NCI-H2196 treated with DMSO at 0.1 percent for 48 hours (cell line): ENCODE measurements around the gene RCAN2.

Experiments used
- DNase-seq: peaks from one replicate; lab custom pipeline; 2025; ENCODE audit not compliant: unreplicated experiment; lab: John Stamatoyannopoulos, UW

The RCAN2 gene

DNA sequence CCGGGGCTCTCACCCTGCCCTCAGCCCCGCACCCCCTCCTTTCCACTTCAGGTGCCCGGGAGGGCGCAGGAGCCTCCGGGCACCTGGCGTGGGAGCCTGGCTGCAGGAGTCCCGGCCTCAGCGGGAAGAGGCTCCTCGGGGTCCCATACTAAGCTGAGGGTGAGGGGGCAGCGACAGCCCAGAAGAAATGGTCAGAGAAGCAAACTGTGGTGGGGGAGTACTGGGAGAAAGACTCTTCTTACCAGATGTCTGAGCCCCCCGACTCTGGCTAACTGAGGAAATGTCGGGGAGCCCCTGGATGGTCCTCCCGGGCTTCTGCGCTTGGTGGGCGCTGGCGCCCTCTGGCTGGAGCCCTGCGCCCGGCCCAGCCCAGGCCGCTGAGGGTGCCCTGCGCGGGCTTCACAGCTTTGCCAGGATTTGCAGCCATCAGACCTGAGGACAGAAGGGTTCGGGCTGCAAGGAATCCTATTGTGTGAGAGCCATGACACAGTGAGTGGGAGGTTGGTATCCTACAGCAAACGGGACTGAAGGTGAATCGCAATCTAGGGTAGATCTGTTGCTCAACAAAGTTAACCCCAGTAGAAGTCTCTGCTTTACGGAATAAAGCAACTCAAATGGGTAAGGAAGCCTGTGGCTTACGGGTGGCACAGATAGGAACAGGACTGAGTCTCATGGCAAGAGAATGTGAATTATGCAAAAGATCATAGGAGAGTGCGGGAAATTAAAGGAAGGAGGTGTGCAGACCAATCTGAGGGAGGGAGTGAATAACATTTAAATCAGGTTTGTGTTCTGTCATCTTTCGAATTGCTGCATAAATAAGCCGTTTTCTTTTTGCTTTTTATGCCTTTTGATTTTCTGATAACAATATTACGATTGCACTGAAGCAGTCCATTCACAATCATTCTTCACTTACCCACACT lies 639 bp upstream of the RCAN2 start:
- no peak for DNase-seq

DNA sequence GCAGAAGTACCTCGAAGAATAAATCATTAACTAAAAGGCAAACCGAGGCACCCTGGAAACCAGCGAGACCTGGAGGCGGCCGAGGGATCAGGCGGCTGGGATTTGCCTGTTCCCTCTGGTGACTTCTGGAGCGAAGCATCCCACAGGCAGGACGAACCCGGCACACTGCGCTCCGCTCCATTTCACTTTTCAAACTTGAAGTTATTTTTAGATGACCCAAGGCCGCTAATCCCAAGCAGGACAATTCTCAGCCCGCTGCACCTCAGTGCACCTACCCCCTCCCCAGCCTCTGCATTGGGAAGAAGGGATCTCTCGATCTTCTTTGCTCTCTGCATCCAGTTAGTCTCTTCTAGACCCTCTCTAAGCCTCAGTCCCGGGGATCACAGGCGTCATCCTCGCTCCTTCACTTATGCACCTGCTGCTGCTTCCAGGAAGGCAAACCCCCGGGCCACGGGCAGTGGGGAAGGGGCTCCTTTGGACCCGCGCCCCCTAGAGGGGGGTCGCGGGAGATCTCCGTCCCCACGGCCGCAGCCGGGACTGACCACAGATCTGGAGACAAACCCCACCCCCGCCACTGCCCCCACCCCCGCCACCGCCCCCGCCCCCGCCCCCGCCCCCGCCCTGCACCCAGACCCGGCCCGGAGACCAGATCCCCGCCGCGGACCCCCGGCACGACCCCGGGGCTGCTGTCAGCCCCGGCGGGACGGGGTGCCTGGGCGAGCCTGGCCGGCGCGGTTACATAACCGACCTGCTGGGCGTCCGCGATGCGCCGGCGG lies 636 bp downstream of the RCAN2 start:
- no peak for DNase-seq

DNA sequence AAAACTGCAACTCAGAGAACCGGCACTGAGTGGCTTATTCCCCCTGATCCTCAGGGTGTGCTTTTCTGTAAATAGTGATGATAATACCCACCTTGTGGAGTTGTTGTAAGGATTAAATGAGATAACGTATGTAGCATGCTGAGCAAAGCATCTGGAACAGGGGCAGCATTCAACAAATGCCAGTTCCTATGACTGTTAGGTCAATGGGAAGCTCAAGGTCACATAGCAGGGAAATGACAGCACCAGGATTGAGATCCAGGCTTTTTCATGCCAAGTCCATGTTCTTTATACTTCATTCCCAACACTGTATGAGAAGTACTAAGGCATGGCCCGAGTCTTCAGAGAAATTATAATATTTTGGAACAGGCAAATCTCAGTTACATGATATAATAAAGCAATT lies 5.1 kb downstream of the RCAN2 start:
- DNase-seq, result no peak

DNA sequence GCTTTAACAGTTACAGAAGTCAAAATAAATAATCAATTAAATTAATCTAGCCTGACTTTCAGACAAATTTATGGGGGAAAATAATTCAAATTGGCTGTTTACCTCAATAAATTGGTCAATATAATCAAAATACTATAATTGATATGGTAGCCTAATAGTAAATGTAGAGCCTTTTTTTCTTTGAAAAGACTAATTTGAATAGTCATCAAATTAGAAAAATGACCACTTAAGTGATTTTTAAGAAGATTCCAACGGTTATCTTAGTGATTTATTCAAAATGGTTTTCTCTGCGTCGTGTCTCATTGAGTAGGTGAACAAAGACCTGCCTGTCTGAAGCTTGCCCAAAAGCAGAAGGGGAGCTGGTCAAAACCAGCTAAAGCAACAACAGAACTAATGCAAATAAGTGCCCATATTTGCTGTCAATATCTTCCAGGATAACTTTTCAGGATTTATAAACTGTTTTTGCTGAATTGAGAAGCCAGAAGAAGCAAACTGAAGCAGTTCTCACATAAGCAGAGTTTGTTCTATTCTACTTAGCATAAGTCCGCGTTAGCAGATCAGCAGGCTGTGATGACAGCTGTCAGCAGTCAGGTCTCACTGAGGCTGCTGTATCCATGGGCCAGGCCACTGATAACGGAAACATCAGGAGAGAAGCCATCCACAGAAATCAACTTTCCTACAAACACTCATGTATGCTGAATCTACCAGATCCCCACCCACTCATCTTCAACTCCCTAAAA lies 7.0 kb downstream of the RCAN2 start:
- DNase-seq, result no peak

- no peak for DNase-seq
Observed at GRCh38 chr6:46476301-46476700, 14.9 kb downstream of the RCAN2 start.

DNA sequence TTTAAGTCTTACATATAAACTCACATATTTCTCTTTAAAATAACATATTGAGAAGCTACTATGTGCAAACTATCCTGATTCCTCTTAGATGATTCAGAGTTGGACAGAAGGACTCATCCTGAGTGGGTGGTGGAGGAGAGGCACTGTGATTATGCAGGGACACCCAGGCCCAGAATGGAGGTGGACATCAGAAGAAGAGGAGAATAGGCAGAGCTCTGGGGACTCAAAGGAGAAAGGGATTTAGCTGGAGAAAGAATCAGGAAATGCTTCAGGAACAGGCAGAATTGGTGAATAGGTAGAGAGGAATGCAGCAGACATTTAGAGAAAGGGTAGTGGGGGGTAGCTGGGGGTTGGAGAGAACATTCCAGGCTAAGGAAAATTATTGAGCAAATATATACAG lies 17.4 kb downstream of the RCAN2 start:
- no peak for DNase-seq

GRCh38 chr6:46472243-46472642 lies 19.0 kb downstream of the RCAN2 start:
- no peak for DNase-seq

DNA sequence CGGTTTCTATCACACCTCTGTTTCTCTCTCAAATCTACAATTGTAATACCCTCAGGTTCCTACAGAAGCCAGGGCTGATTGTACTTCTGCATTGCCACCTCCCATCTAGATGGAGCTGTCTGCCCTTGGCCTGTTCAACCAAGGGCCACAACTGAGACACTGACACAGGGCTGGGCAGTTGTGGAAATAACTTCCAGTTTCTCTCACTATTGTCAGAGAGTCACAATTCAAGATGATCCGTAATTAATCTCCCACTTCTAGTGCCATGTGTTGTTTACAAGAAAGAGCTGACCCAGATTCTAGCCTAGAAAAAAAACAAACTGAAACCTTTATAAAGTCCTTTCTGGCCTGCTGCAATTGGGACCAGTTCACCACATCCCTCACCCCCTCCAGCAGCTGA lies 22.2 kb downstream of the RCAN2 start:
- no peak for DNase-seq

DNA sequence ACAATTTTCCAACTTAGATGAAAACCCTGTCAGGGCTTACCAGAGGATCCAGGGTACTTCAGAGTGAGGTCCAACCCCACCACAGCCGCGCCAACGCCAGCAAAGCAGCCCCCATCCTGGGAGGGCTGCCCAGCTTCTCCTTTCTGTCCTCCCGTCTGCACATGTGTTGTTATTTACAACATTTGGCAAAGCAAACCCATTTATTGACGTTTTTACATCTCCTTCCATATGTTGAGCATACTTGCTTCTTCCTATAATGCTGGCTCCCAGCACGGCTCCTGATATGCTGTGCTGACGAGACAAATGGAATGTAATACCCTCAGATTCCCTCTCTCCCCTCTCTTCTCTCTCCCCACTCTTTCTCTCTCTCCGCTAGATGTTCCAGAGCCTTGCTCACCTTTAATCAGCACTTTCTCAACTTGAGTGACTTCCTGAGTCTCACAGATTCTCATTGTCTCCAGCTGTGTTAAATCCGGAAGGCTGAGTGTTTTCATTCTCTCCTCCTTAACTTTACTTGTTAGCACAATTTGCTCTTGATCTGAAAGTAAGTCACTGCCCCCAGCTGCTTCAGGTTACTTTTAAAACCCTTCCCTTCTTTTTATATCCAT lies 22.7 kb downstream of the RCAN2 start:
- DNase-seq, result no peak

DNA sequence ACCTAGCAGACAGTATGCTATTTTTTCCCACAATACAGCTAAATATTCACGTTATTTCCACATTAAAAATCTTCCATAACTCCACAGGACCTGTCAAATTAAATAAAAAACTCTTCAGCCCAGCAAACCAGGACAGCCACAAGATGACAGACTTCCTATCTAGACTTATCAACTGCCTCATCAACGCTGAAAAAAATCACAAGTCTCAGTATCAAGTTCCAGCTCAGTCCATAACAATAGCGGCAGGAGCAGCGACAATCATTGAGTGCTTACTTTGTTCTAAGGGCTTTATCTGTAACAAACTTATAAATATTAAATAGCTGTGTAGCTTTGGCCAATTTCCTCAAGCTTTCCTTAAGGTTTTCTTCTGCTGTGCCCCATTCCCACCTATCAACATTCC lies 24.7 kb downstream of the RCAN2 start:
- DNase-seq, result no peak

- no peak for DNase-seq
Observed at GRCh38 chr6:46465294-46466165, 25.7 kb downstream of the RCAN2 start.

DNA sequence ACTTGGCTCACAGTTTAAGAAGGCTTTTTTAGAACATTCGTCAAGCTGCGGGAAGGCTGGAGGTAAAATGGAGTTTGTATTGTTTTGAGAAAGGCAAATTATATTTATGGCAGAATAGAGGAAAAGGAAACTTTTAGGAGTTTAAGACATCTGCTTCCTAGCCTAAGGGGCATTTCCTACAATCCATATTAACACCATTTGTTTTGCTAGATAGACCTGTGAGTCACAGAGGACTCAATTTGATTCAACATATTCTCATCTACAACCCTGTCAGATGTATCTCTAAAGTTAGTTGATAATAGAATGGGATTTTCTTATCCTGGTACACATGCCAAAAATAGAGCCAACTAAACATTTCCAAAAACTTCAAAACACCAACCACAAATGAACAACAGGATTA lies 35.0 kb downstream of the RCAN2 start:
- no peak for DNase-seq

DNA sequence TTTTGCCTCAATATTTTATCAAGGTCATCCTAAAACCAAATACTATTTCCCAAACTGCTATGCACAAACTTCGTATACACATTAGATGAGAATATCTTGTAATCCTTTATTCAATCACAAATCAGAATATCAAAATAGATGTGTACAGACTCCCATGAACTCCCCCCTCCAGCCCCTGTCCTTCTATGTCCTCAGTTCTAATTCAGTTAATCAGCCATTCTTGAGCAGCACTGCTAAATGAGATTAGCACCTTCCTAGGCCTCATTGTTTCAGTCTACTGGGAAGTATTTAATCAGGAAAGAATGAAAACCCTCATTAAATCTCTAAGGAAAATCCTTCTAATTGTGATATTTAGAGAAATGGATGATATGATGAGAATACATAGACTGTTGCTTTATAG lies 36.6 kb downstream of the RCAN2 start:
- DNase-seq, result no peak

GRCh38 chr6:46453741-46454316 lies 37.4 kb downstream of the RCAN2 start:
- DNase-seq, result no peak

GRCh38 chr6:46453216-46453615 lies 38.0 kb downstream of the RCAN2 start:
- no peak for DNase-seq

GRCh38 chr6:46452312-46452917 lies 38.8 kb downstream of the RCAN2 start:
- no peak for DNase-seq

DNA sequence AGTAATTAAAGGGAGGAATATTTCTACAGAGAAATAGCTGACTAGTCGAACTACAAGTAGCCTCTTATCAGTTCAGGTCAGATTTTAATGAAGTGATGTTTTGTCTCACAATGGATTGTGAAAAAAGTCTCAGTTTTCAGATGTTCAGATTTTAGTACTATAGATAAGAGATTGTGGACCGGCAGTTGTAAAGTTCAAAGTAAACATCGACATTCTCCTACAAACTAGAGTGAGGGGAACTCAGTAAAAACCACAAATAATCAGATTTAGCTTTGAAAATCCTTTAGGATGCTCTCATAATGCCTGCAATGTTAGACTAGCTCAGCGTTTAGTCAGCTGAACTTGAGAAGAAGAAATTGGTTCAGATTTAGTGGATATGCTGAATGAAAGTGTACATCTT lies 39.9 kb downstream of the RCAN2 start:
- no peak for DNase-seq

DNA sequence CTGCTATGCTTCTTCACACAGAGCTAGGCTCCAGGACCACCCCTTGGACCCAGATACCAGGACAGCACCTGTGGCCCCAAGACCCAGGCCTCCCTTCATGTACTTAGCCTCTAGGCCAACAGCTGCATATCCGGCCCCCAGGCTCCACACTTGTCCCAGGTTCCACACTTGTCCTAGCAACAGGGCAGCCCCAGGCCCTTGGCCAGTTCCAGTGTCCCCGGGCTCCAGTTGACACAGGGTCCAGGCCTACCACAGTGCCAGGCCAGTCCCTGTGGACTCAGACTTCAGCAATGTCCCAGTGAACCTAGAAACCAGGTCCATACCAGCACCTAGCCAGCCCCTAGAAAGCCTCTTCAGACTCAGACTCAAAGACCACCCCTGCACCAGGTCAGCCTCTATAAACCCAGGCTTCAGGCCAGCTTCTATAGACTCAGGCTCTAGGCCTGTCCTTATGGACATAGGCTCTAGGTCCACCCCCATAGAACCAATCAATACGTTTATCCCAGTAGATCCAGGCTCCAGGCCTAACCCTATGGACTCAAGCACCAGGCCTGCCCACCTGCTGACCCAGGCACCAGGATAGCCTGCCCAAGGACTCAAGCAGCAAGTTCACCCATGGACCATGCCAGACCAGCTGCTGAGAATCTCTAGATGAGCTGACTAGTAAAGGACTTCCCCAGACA lies 46.3 kb downstream of the RCAN2 start:
- no peak for DNase-seq

DNA sequence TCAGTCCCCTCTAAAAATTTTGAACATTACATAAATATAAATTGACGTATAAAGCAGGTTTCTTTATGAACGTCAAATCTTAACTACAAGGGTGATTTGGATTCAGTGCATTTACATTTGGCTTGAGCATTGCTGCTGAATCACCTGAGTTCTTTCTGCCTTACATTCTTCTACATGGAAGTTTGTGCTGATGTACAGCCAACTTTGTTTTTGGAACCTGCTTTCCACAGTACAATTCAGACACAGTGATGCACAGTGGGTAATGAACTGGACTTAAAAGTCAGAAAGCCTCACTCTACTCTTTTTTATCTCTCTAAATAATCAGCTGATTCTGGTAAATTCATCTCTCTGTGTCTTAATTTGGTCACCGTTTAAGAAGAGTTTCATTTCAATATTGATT lies 47.6 kb downstream of the RCAN2 start:
- no peak for DNase-seq
